Pulmonary artery endothelial cell (primary cell): ENCODE data around the gene SGTB. TPM values are rescaled to one million over a fixed set of nuclear protein-coding genes. Genes with fewer than 3 reads are reported as not detected.

Source experiments
- DNase-seq: peaks from one replicate; pipeline ENCODE4 v3.0.0-alpha.2; 2011; ENCODE audit warnings: low read depth, low spot score
- total RNA-seq: library from RNA; depleted of rRNA; stranded (reverse); fragments of >200 nt; gene quantifications from 2 replicates; pipeline ENCODE4 v1.2.3, GENCODE V29; 2014

The SGTB gene
- total RNA-seq = 11.8 and 17.1 TPM in 2 replicates

- DNase-seq = peak; percentile 22
These were observed at the start of gene SGTB, which contains the start of gene NLN for GRCh38 chr5:65721720-65722574. SGTB (minus strand) TSS chr5:65722109; CDS start chr5:65720807, 1,302 bp downstream. NLN (plus strand) TSS chr5:65722205; CDS start chr5:65722374, 169 bp downstream.

- no peak for DNase-seq
These were observed 49.4 kb upstream of the SGTB start for GRCh38 chr5:65771266-65771665.

- DNase-seq = peak; percentile 52
These were observed 47.6 kb upstream of the SGTB start for GRCh38 chr5:65769539-65769938.

GRCh38 chr5:65768723-65769346 lies 46.9 kb upstream of the SGTB start:
- no peak for DNase-seq

GRCh38 chr5:65767565-65767964 lies 45.7 kb upstream of the SGTB start:
- no peak for DNase-seq

- no peak for DNase-seq
These were observed 44.9 kb upstream of the SGTB start for GRCh38 chr5:65766781-65767180.

GRCh38 chr5:65766175-65766574 lies 44.3 kb upstream of the SGTB start:
- DNase-seq = no peak

GRCh38 chr5:65765582-65765981 lies 43.7 kb upstream of the SGTB start:
- DNase-seq = no peak

GRCh38 chr5:65762234-65762633 lies 40.3 kb upstream of the SGTB start:
- no peak for DNase-seq

- peak; percentile 66 for DNase-seq
These were observed 38.8 kb upstream of the SGTB start for GRCh38 chr5:65760504-65761275.

GRCh38 chr5:65758546-65759144 lies 36.7 kb upstream of the SGTB start:
- no peak for DNase-seq

- DNase-seq = no peak
These were observed 31.3 kb upstream of the SGTB start for GRCh38 chr5:65753189-65753588.

GRCh38 chr5:65750938-65751337 lies 29.0 kb upstream of the SGTB start:
- DNase-seq = no peak

GRCh38 chr5:65749956-65750355 lies 28.0 kb upstream of the SGTB start:
- no peak for DNase-seq

- DNase-seq = no peak
These were observed 27.4 kb upstream of the SGTB start for GRCh38 chr5:65749221-65749844.

GRCh38 chr5:65742565-65743231 lies 20.8 kb upstream of the SGTB start:
- peak; percentile 47 for DNase-seq

- no peak for DNase-seq
These were observed 17.3 kb upstream of the SGTB start for GRCh38 chr5:65739162-65739561.

GRCh38 chr5:65738305-65738704 lies 16.4 kb upstream of the SGTB start:
- no peak for DNase-seq

- DNase-seq = no peak
These were observed 15.9 kb upstream of the SGTB start for GRCh38 chr5:65737842-65738241.

- no peak for DNase-seq
These were observed 14.1 kb upstream of the SGTB start for GRCh38 chr5:65736011-65736410.

GRCh38 chr5:65734921-65735320 lies 13.0 kb upstream of the SGTB start:
- no peak for DNase-seq
